Measurements from ENCODE around the gene GNPNAT1. TPM values are rescaled to one million over a fixed set of nuclear protein-coding genes. Genes with fewer than 3 reads are reported as not detected.

GNPNAT1 gene
- total RNA-seq, 1 donor from 2014 or later = 37.7 TPM

DNA sequence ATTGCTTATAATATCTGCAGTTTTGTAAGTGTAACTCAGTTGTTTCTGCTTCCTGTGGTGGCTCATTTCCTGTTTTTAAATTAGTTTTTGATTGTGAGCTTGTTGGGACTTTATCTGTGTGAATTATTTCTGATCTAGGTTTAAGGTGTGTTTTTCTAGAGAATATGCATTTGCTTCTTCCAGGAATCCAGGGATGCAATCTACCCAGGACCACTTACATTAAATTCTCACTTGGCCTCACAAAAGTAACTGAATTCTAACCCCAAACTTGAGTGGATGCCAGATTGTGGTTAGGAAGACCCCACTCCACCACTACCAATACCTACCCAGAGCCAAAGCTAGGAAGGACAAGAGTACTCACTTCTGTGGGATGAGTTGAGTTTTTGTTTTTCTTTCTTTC lies 49.5 kb downstream of the GNPNAT1 start:
- H3K4me3 Mint-ChIP-seq (ENCODE audit: unreplicated experiment) = no peak overlapping the region
- Histone ChIP-seq H4K20me1 (ENCODE audit: insufficient read depth, low read length) (peaks cover 3% of the 10 kb centered on the region), H3K4me2 (ENCODE audit: low read length) (no peak overlapping the region), H3K4me3 (ENCODE audit: insufficient read depth, low read depth, low read length) (no peak overlapping the region), H3K4me1 (ENCODE audit: insufficient read depth, low read length) (peaks cover 5% of the 10 kb centered on the region), H3K27me3 (ENCODE audit: insufficient read depth, low read length) (no peaks in the 10 kb centered on the region), H2AFZ (ENCODE audit: low read depth, low read length) (no peak overlapping the region), H3K9ac (ENCODE audit: low read length) (no peak overlapping the region), H3K27ac (ENCODE audit: low read depth, low read length) (no peak overlapping the region), H3K79me2 (ENCODE audit: insufficient read depth, low read length) (peaks cover 52% of the 10 kb centered on the region), H3K9me3 (ENCODE audit: insufficient read depth, low read depth, low read length) (no peaks in the 10 kb centered on the region), H3K36me3 (ENCODE audit: insufficient read depth, low read length) (peaks cover 3% of the 10 kb centered on the region)
- H3K27ac Mint-ChIP-seq (ENCODE audit: unreplicated experiment) = no peak overlapping the region
- TF ChIP-seq EZH2 (IDR thresholded peaks at IDR 0.05; ENCODE audit: insufficient read depth, low read length) = no peak
- TF ChIP-seq, protein P1, sequence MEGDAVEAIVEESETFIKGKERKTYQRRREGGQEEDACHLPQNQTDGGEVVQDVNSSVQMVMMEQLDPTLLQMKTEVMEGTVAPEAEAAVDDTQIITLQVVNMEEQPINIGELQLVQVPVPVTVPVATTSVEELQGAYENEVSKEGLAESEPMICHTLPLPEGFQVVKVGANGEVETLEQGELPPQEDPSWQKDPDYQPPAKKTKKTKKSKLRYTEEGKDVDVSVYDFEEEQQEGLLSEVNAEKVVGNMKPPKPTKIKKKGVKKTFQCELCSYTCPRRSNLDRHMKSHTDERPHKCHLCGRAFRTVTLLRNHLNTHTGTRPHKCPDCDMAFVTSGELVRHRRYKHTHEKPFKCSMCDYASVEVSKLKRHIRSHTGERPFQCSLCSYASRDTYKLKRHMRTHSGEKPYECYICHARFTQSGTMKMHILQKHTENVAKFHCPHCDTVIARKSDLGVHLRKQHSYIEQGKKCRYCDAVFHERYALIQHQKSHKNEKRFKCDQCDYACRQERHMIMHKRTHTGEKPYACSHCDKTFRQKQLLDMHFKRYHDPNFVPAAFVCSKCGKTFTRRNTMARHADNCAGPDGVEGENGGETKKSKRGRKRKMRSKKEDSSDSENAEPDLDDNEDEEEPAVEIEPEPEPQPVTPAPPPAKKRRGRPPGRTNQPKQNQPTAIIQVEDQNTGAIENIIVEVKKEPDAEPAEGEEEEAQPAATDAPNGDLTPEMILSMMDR (IDR thresholded peaks at IDR 0.05; ENCODE audit: insufficient read depth, low read depth, low read length) = no peak
- no peaks in the 10 kb centered on the region for H3K27me3 Mint-ChIP-seq (ENCODE audit: low read depth, unreplicated experiment)
- peaks cover 11% of the 10 kb centered on the region for H3K4me1 Mint-ChIP-seq (ENCODE audit: low read depth, unreplicated experiment)
- H3K36me3 Mint-ChIP-seq (ENCODE audit: low read depth, unreplicated experiment) = peaks cover 4% of the 10 kb centered on the region
- no peaks in the 10 kb centered on the region for H3K9me3 Mint-ChIP-seq (ENCODE audit: unreplicated experiment)
- DNase-seq (ENCODE audit: low read depth) (no peak), FAIRE-seq (no peak)

DNA sequence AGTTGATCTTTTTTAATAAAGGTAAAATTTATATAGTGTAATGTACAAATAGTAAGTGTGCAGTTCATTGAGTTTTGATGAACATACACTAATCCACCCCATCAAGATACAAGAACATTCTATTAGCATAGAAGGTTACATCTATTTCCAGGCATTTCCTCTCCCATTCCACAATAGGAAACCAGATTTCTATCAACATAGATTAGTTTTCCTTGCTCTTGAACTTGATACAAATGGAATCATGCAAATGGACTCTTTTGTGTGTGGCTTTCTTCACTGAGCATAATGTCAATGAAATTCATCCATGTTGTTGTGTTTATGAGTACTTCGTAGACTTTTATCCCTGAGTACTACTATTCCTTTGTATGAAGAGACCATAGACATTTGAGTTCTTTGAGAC lies 50.7 kb downstream of the GNPNAT1 start:
- no peak overlapping the region for H2AFZ ChIP-seq (ENCODE audit: low read depth, low read length)
- Mint-ChIP-seq H3K36me3 (ENCODE audit: low read depth, unreplicated experiment) (peaks cover 4% of the 10 kb centered on the region), H3K27me3 (ENCODE audit: low read depth, unreplicated experiment) (no peaks in the 10 kb centered on the region), H3K4me1 (ENCODE audit: low read depth, unreplicated experiment) (peaks cover 18% of the 10 kb centered on the region), H3K9me3 (ENCODE audit: unreplicated experiment) (no peaks in the 10 kb centered on the region), H3K4me3 (ENCODE audit: unreplicated experiment) (no peak overlapping the region), H3K27ac (ENCODE audit: unreplicated experiment) (no peak overlapping the region)
- FAIRE-seq = peak; percentile 50
- H3K4me2 ChIP-seq (ENCODE audit: low read length) = no peak overlapping the region
- no peaks in the 10 kb centered on the region for H3K9me3 ChIP-seq (ENCODE audit: insufficient read depth, low read depth, low read length)
- H3K27ac ChIP-seq (ENCODE audit: low read depth, low read length) = no peak overlapping the region
- H3K79me2 ChIP-seq (ENCODE audit: insufficient read depth, low read length) = peaks cover 58% of the 10 kb centered on the region
- H3K4me3 ChIP-seq (ENCODE audit: insufficient read depth, low read depth, low read length) = no peak overlapping the region
- H4K20me1 ChIP-seq (ENCODE audit: insufficient read depth, low read length) = peaks cover 7% of the 10 kb centered on the region
- no peaks in the 10 kb centered on the region for H3K36me3 ChIP-seq (ENCODE audit: insufficient read depth, low read length)
- no peak for TF ChIP-seq EZH2 (IDR thresholded peaks at IDR 0.05; ENCODE audit: insufficient read depth, low read length)
- TF ChIP-seq, protein P1 (IDR thresholded peaks at IDR 0.05; ENCODE audit: insufficient read depth, low read depth, low read length) = no peak
- H3K4me1 ChIP-seq (ENCODE audit: insufficient read depth, low read length) = peaks cover 5% of the 10 kb centered on the region
- no peak for DNase-seq (ENCODE audit: low read depth)
- H3K27me3 ChIP-seq (ENCODE audit: insufficient read depth, low read length) = no peaks in the 10 kb centered on the region
- H3K9ac ChIP-seq (ENCODE audit: low read length) = no peak overlapping the region

DNA sequence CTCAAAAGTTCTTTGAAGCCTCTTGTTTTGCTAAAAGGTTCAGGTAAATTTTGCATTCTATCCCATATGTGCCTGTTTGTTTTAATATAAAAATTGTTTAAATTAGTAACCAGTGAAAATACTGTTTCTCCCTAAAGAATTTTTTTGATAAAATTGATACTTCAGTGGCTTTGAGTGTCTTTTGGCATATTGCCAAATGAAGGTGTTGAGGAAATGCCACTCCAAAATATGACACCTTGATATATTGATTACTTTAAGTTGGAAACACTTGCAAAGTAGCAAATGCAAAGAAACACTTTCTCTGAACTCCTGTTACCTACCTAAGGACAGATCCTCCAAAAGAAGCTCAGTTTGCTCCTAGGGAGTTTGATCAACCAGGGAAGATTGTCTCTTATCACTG lies 53.0 kb downstream of the GNPNAT1 start:
- H3K79me2 ChIP-seq (ENCODE audit: insufficient read depth, low read length) = peaks cover 59% of the 10 kb centered on the region
- H3K4me1 ChIP-seq (ENCODE audit: insufficient read depth, low read length) = peaks cover 5% of the 10 kb centered on the region
- TF ChIP-seq, protein P1 (IDR thresholded peaks at IDR 0.05; ENCODE audit: insufficient read depth, low read depth, low read length) = no peak
- TF ChIP-seq EZH2 (IDR thresholded peaks at IDR 0.05; ENCODE audit: insufficient read depth, low read length) = no peak
- no peak overlapping the region for H3K4me2 ChIP-seq (ENCODE audit: low read length)
- H3K36me3 Mint-ChIP-seq (ENCODE audit: low read depth, unreplicated experiment) = peaks cover 11% of the 10 kb centered on the region
- H3K4me3 ChIP-seq (ENCODE audit: insufficient read depth, low read depth, low read length) = no peak overlapping the region
- H4K20me1 ChIP-seq (ENCODE audit: insufficient read depth, low read length) = peaks cover 7% of the 10 kb centered on the region
- no peaks in the 10 kb centered on the region for H3K27me3 ChIP-seq (ENCODE audit: insufficient read depth, low read length)
- H3K27me3 Mint-ChIP-seq (ENCODE audit: low read depth, unreplicated experiment) = no peaks in the 10 kb centered on the region
- peaks cover 23% of the 10 kb centered on the region for H3K4me1 Mint-ChIP-seq (ENCODE audit: low read depth, unreplicated experiment)
- H3K9ac ChIP-seq (ENCODE audit: low read length) = no peak overlapping the region
- FAIRE-seq (no peak), DNase-seq (ENCODE audit: low read depth) (no peak)
- H2AFZ ChIP-seq (ENCODE audit: low read depth, low read length) = no peak overlapping the region
- H3K4me3 Mint-ChIP-seq (ENCODE audit: unreplicated experiment) = no peak overlapping the region
- no peak overlapping the region for H3K27ac ChIP-seq (ENCODE audit: low read depth, low read length)
- no peaks in the 10 kb centered on the region for H3K36me3 ChIP-seq (ENCODE audit: insufficient read depth, low read length)
- no peak overlapping the region for H3K27ac Mint-ChIP-seq (ENCODE audit: unreplicated experiment)
- H3K9me3 ChIP-seq (ENCODE audit: insufficient read depth, low read depth, low read length) = no peaks in the 10 kb centered on the region
- H3K9me3 Mint-ChIP-seq (ENCODE audit: unreplicated experiment) = no peaks in the 10 kb centered on the region
